Measurements from ENCODE around the gene DLGAP1.
"Not testable (repeated sequence)": the region's sequence is repeated elsewhere in the genome, so short reads cannot be mapped to it uniquely, and the experiment has no call there.

Gene DLGAP1

GRCh38 chr18:3610813-3611212 is 844.3 kb downstream of the DLGAP1 start:
- DNase-seq: no peak

GRCh38 chr18:3610188-3610708 is 844.9 kb downstream of the DLGAP1 start:
- DNase-seq: no peak

GRCh38 chr18:3608488-3608887 is 846.6 kb downstream of the DLGAP1 start:
- no peak for DNase-seq

GRCh38 chr18:3608099-3608453 is 847.0 kb downstream of the DLGAP1 start:
- not testable (repeated sequence) for DNase-seq

- DNase-seq: no peak
Observed at GRCh38 chr18:3607309-3608098, 847.6 kb downstream of the DLGAP1 start.

GRCh38 chr18:3606863-3607262 is 848.2 kb downstream of the DLGAP1 start:
- not testable (repeated sequence) for DNase-seq

- no peak for DNase-seq
Observed at GRCh38 chr18:3605954-3606443, 849.1 kb downstream of the DLGAP1 start.

GRCh38 chr18:3605486-3605952 is 849.6 kb downstream of the DLGAP1 start:
- DNase-seq: no peak

GRCh38 chr18:3604498-3605408 is 850.4 kb downstream of the DLGAP1 start:
- no peak for DNase-seq

- DNase-seq: no peak
Observed at GRCh38 chr18:3604235-3604497, 850.9 kb downstream of the DLGAP1 start.

GRCh38 chr18:3603421-3604234 is 851.5 kb downstream of the DLGAP1 start:
- no peak for DNase-seq

- DNase-seq: not testable (repeated sequence)
Observed at GRCh38 chr18:3601106-3601755, 853.9 kb downstream of the DLGAP1 start.

GRCh38 chr18:3599861-3600260 is 855.2 kb downstream of the DLGAP1 start:
- no peak for DNase-seq

- DNase-seq: no peak
Observed at GRCh38 chr18:3599195-3599594, 855.9 kb downstream of the DLGAP1 start.

GRCh38 chr18:3598581-3598980 is 856.5 kb downstream of the DLGAP1 start:
- DNase-seq: no peak

GRCh38 chr18:3597409-3598357 is 857.4 kb downstream of the DLGAP1 start:
- no peak for DNase-seq

- DNase-seq: peak; percentile 46
Observed at GRCh38 chr18:3596637-3597384, 858.3 kb downstream of the DLGAP1 start.

GRCh38 chr18:3596324-3596636 is 858.8 kb downstream of the DLGAP1 start:
- no peak for DNase-seq

- DNase-seq: no peak
Observed at GRCh38 chr18:3595369-3596273, 859.5 kb downstream of the DLGAP1 start.

Measured in stimulated activated CD4-positive, alpha-beta T cell treated with anti-CD3 and anti-CD28 coated beads, Interleukin-4, amount 100 ng/mL, for 1 hour (primary cell).